Measurements from ENCODE around the gene MRPL3.

- no peak for TF ChIP-seq POLR2A (IDR thresholded peaks at IDR 0.05)
- no peak for TF ChIP-seq CTCF (IDR thresholded peaks at IDR 0.05)
Observed at GRCh38 chr3:131541288-131541687, 38.5 kb upstream of the MRPL3 start.

Measured in transverse colon (tissue), 3 donors.